Neural progenitor cell (in vitro differentiated cells): Measurements from ENCODE around the gene FRMD5. TPM values are rescaled to one million over a fixed set of nuclear protein-coding genes. Genes with fewer than 3 reads are reported as not detected.
"Not testable (repeated sequence)": the region's sequence is repeated elsewhere in the genome, so short reads cannot be mapped to it uniquely, and the experiment has no call there.

ENCODE experiments used
- DNase-seq: peaks from one replicate; pipeline ENCODE4 v3.0.0-alpha.2; 2016; ENCODE audit warnings: low spot score
- H2AFZ ChIP-seq: fragments of 200-600 bp; sonication (generic); replicated peaks from 2 replicates; pipeline ENCODE4 v1.6.1; 2016; ENCODE audit warnings: antibody characterized with exemption
- H3F3A ChIP-seq: fragments of 200-600 bp; sonication (generic); 2 replicates; pipeline ENCODE4 v1.6.1; 2016; ENCODE audit warnings: antibody characterized with exemption, low read depth
- H3K27ac ChIP-seq: fragments of 200-600 bp; sonication (generic); 2 replicates; pipeline ENCODE4 v1.5.1; 2016; ENCODE audit warnings: mild to moderate bottlenecking
- H3K27me3 ChIP-seq: fragments of 200-600 bp; sonication (generic); 2 replicates; pipeline ENCODE4 v1.6.1; 2016; ENCODE audit warnings: mild to moderate bottlenecking, moderate library complexity
- H3K36me3 ChIP-seq: fragments of 200-600 bp; sonication (generic); 2 replicates; pipeline ENCODE4 v1.5.1; 2016
- H3K4me1 ChIP-seq: fragments of 200-600 bp; sonication (generic); 2 replicates; pipeline ENCODE4 v1.6.1; 2016; ENCODE audit warnings: mixed run types
- H3K4me2 ChIP-seq: fragments of 200-600 bp; sonication (generic); 2 replicates; pipeline ENCODE4 v1.6.1; 2016
- H3K4me3 ChIP-seq: fragments of 200-600 bp; sonication (generic); 2 replicates; pipeline ENCODE4 v1.5.1; 2016
- H3K79me2 ChIP-seq: fragments of 200-600 bp; sonication (generic); 2 replicates; pipeline ENCODE4 v1.6.1; 2016; ENCODE audit warnings: low read depth
- H3K9ac ChIP-seq: fragments of 200-600 bp; sonication (generic); 2 replicates; pipeline ENCODE4 v1.6.1; 2016
- H3K9me3 ChIP-seq: fragments of 200-600 bp; sonication (generic); 2 replicates; pipeline ENCODE4 v1.5.1; 2016; ENCODE audit warnings: low read depth
- H4K20me1 ChIP-seq: fragments of 200-600 bp; sonication (generic); 2 replicates; pipeline ENCODE4 v1.6.1; 2016; ENCODE audit warnings: low read depth
- H3K27ac Mint-ChIP-seq: 3 replicates; pipeline ENCODE4 v1.8.0; 2021; ENCODE audit warnings: mixed read lengths
- H3K27me3 Mint-ChIP-seq: 2 replicates; pipeline ENCODE4 v1.8.0; 2022; ENCODE audit warnings: low read depth, mild to moderate bottlenecking, inconsistent platforms, moderate library complexity, mixed read lengths; ENCODE audit not compliant: insufficient read depth
- H3K36me3 Mint-ChIP-seq: 3 replicates; pipeline ENCODE4 v1.8.0; 2021; ENCODE audit warnings: mixed read lengths
- H3K4me1 Mint-ChIP-seq: 3 replicates; pipeline ENCODE4 v1.8.0; 2021; ENCODE audit warnings: mixed read lengths
- H3K4me3 Mint-ChIP-seq: 3 replicates; pipeline ENCODE4 v1.8.0; 2021; ENCODE audit warnings: mild to moderate bottlenecking, moderate library complexity, mixed read lengths
- H3K9me3 Mint-ChIP-seq: 3 replicates; pipeline ENCODE4 v1.8.0; 2020; ENCODE audit warnings: mixed read lengths
- EZH2 ChIP-seq: fragments of 200-600 bp; sonication (generic); IDR thresholded peaks from 2 replicates; pipeline ENCODE4 v1.6.1; 2017; ENCODE audit warnings: antibody characterized with exemption, mild to moderate bottlenecking, moderate library complexity
- EZH2phosphoT487 ChIP-seq: fragments of 200-600 bp; sonication (generic); IDR thresholded peaks from 2 replicates; pipeline ENCODE4 v1.6.1; 2017; ENCODE audit warnings: antibody characterized with exemption
- total RNA-seq: library from RNA; depleted of rRNA; stranded (reverse); fragments of >200 nt; gene quantifications from 2 replicates; pipeline ENCODE4 v1.2.3, GENCODE V29; 2015; ENCODE audit warnings: low replicate concordance
- TF ChIP-seq, protein P1 (sequence below): fragments of 200-600 bp; sonication (generic); IDR thresholded peaks from 2 replicates; pipeline ENCODE4 v1.5.1; 2017; ENCODE audit warnings: antibody characterized with exemption, mild to moderate bottlenecking

The FRMD5 gene
- total RNA-seq, 1 donor from 2014 or later, result 10.1 TPM

DNA sequence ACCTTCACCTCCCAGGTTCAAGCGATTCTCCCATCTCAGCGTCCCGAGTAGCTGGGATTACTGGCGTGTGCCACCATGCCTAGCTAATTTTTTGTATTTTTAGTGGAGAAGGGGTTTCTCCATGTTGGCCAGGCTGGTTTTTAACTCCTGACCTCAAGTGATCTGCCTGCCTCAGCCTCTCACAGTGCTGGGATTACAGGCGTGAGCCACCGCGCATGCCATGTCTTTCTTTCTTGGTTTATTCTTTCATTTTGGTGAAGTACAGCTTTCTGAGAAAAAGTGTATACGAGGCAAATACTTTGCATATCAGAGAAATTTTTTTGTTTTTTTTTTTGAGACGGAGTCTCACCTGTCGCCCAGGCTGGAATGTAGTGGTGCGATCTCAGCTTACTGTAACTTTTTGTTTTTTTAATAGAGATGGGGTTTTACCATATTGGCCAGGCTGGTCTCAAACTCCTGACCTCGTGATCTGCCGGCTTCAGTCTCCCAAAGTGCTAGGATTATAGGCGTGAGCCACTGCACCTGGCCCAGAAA is 363.5 kb downstream of the FRMD5 start:
- H3K79me2 ChIP-seq, result peaks cover 40% of the 10 kb centered on the region
- H2AFZ ChIP-seq, H3K27ac ChIP-seq, H3K27ac Mint-ChIP-seq, H3K9me3 Mint-ChIP-seq, DNase-seq, H3K4me3 Mint-ChIP-seq, H3K9ac ChIP-seq, H3K4me2 ChIP-seq, H3K27me3 Mint-ChIP-seq, H3K9me3 ChIP-seq, H4K20me1 ChIP-seq, H3K4me3 ChIP-seq, H3K27me3 ChIP-seq, H3K36me3 ChIP-seq: not testable (repeated sequence)
- Mint-ChIP-seq H3K36me3 (peaks cover 24% of the 10 kb centered on the region), H3K4me1 (peaks cover 19% of the 10 kb centered on the region)
- peaks cover 15% of the 10 kb centered on the region for H3F3A ChIP-seq
- H3K4me1 ChIP-seq, result peaks cover 13% of the 10 kb centered on the region

DNA sequence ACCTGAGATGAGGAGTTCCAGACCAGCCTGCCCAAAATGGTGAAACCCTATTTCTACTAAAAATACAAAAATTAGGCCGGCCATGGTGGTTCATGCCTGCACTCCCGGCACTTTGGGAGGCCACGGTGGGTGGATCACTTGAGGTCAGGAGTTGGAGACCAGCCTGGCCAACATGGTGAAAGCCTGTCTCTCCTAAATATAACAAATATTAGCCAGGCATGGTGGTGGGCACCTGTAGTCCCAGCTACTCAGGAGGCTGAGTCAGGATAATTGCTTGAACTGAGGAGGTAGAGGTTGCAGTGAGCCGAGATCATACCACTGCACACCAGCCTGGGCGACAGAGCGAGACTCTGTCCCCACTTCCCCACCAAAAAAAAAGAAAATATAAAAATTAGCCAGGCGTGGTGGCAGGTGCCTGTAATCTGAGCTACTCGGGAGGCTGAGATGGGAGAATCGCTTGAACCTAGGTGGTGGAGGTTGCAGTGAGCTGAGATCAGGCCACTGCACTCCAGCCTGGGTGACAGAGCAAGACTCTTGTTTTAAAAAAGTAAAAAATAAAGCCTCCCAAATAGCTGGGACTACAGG is 364.3 kb downstream of the FRMD5 start:
- H3K9me3 ChIP-seq, H3K27ac Mint-ChIP-seq, H3K9me3 Mint-ChIP-seq, H3K27ac ChIP-seq, H3K27me3 ChIP-seq, H3K4me3 Mint-ChIP-seq, H3K4me2 ChIP-seq, H4K20me1 ChIP-seq, H3K9ac ChIP-seq, H3K4me3 ChIP-seq, H3K27me3 Mint-ChIP-seq, DNase-seq, H2AFZ ChIP-seq, H3K36me3 ChIP-seq: not testable (repeated sequence)
- Histone ChIP-seq H3F3A (peaks cover 23% of the 10 kb centered on the region), H3K4me1 (peaks cover 13% of the 10 kb centered on the region), H3K79me2 (peaks cover 40% of the 10 kb centered on the region)
- Mint-ChIP-seq H3K4me1 (peaks cover 19% of the 10 kb centered on the region), H3K36me3 (peaks cover 24% of the 10 kb centered on the region)

GRCh38 chr15:43829951-43830540 is 365.0 kb downstream of the FRMD5 start:
- H3F3A ChIP-seq, result peaks cover 24% of the 10 kb centered on the region
- H3K4me3 Mint-ChIP-seq, H3K27ac ChIP-seq, H3K4me2 ChIP-seq, H3K4me3 ChIP-seq, H3K27me3 Mint-ChIP-seq, H3K9me3 Mint-ChIP-seq, H3K27me3 ChIP-seq, DNase-seq, H3K36me3 ChIP-seq, H2AFZ ChIP-seq, H3K27ac Mint-ChIP-seq, H3K9me3 ChIP-seq, H4K20me1 ChIP-seq, H3K9ac ChIP-seq: not testable (repeated sequence)
- peaks cover 40% of the 10 kb centered on the region for H3K79me2 ChIP-seq
- H3K36me3 Mint-ChIP-seq, result peaks cover 21% of the 10 kb centered on the region
- H3K4me1 Mint-ChIP-seq, result peaks cover 19% of the 10 kb centered on the region
- peaks cover 13% of the 10 kb centered on the region for H3K4me1 ChIP-seq

- peaks cover 5% of the 10 kb centered on the region for H3K9me3 ChIP-seq
- peak overlapping the region; percentile 85 for H3K4me3 Mint-ChIP-seq
- H3K4me1 Mint-ChIP-seq, result peaks cover 24% of the 10 kb centered on the region
- peaks cover 17% of the 10 kb centered on the region for H3K36me3 Mint-ChIP-seq
- H3K9ac ChIP-seq, result no peak overlapping the region
- peak overlapping the region; percentile 51 for H3K4me3 ChIP-seq
- H2AFZ ChIP-seq, result no peak overlapping the region
- TF ChIP-seq EZH2phosphoT487 (no peak), EZH2 (no peak)
- TF ChIP-seq, protein P1, sequence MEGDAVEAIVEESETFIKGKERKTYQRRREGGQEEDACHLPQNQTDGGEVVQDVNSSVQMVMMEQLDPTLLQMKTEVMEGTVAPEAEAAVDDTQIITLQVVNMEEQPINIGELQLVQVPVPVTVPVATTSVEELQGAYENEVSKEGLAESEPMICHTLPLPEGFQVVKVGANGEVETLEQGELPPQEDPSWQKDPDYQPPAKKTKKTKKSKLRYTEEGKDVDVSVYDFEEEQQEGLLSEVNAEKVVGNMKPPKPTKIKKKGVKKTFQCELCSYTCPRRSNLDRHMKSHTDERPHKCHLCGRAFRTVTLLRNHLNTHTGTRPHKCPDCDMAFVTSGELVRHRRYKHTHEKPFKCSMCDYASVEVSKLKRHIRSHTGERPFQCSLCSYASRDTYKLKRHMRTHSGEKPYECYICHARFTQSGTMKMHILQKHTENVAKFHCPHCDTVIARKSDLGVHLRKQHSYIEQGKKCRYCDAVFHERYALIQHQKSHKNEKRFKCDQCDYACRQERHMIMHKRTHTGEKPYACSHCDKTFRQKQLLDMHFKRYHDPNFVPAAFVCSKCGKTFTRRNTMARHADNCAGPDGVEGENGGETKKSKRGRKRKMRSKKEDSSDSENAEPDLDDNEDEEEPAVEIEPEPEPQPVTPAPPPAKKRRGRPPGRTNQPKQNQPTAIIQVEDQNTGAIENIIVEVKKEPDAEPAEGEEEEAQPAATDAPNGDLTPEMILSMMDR, result no peak
- H3K27ac Mint-ChIP-seq, result peak overlapping the region; percentile 1
- peak; percentile 5 for DNase-seq
- peaks cover 5% of the 10 kb centered on the region for H3K9me3 Mint-ChIP-seq
- H4K20me1 ChIP-seq, result no peaks in the 10 kb centered on the region
- H3K27me3 ChIP-seq, result no peaks in the 10 kb centered on the region
- H3K27ac ChIP-seq, result no peak overlapping the region
- peak overlapping the region; percentile 79 for H3K4me2 ChIP-seq
- peaks cover 2% of the 10 kb centered on the region for H3K27me3 Mint-ChIP-seq
- H3F3A ChIP-seq, result peaks cover 30% of the 10 kb centered on the region
- peaks cover 13% of the 10 kb centered on the region for H3K4me1 ChIP-seq
- no peaks in the 10 kb centered on the region for H3K36me3 ChIP-seq
- H3K79me2 ChIP-seq, result peaks cover 45% of the 10 kb centered on the region
Observed at GRCh38 chr15:43828061-43828657, 366.9 kb downstream of the FRMD5 start.
